GM12878 (cell line): ENCODE measurements around the gene SUPT7L. TPM values are rescaled to one million over a fixed set of nuclear protein-coding genes. Genes with fewer than 3 reads are reported as not detected.

ENCODE experiments used
- ATAC-seq: fragments of 200-7000 bp; cut with Tn5 transposase; 3 replicates; pipeline ENCODE4 v1.9.1; 2020; ENCODE audit warnings: mild to moderate bottlenecking, moderate library complexity
- BruUV-seq: library from RNA; stranded (reverse); fragments of 400-500 nt; replicated peaks from 2 replicates; lab custom pipeline; 2021; lab: Mats Ljungman, UMichigan
- CTCF ChIA-PET: fragments of 300-600 bp; sonication (Branson Sonifier 250); formaldehyde crosslinking; extraction: SDS; loops from one replicate; lab custom pipeline; 2021; ENCODE audit warnings: inconsistent platforms; lab: Yijun Ruan, JAX
- POLR2A ChIA-PET: fragments of 350-600 bp; formaldehyde crosslinking; extraction: SDS; loops from one replicate; lab custom pipeline; 2021; ENCODE audit warnings: inconsistent platforms; lab: Charles Lee
- RAD21 ChIA-PET: fragments of 300-600 bp; sonication (Branson Sonifier 250); formaldehyde crosslinking; loops from one replicate; lab custom pipeline; 2023; ENCODE audit warnings: antibody characterized with exemption; ENCODE audit not compliant: unreplicated experiment; lab: Charles Lee
- SMC1A ChIA-PET: fragments of 300-600 bp; sonication (Branson Sonifier 250); formaldehyde crosslinking; loops from one replicate; lab custom pipeline; 2023; ENCODE audit not compliant: unreplicated experiment, uncharacterized antibody; lab: Charles Lee
- DNase-seq: peaks from one replicate; pipeline ENCODE4 v3.0.0-alpha.2; 2011; ENCODE audit warnings: low read depth, low spot score
- FAIRE-seq: peaks from 3 replicates; lab custom pipeline; 2011; peaks lifted over from hg19 to GRCh38; lab: Jason Lieb, UNC
- H2AFZ ChIP-seq: 2 replicates; pipeline ENCODE4 v1.6.0; 2011; ENCODE audit warnings: low read depth, low read length, control low read depth; ENCODE audit not compliant: control insufficient read depth
- H3K27ac ChIP-seq: 2 replicates; pipeline ENCODE4 v1.5.1; 2011; ENCODE audit warnings: control low read depth; ENCODE audit not compliant: control insufficient read depth, insufficient read depth
- H3K27me3 ChIP-seq, 2 experiments: replicated peaks in 1 of 2; 2 replicates each; pipeline versions ENCODE4 v1.6.0 to v1.6.1; 2011; ENCODE audit warnings: low read length in 1 of 2; ENCODE audit not compliant: control insufficient read depth in 2 of 2, insufficient read depth in 2 of 2
- H3K36me3 ChIP-seq, 2 experiments: 2 replicates each; pipeline ENCODE4 v1.5.1; 2011; ENCODE audit warnings: low read length in 1 of 2; ENCODE audit not compliant: control insufficient read depth in 2 of 2, insufficient read depth in 2 of 2
- H3K4me1 ChIP-seq: 2 replicates; pipeline ENCODE4 v1.6.1; 2011; ENCODE audit warnings: mild to moderate bottlenecking, low read length, moderate library complexity, mixed read lengths; ENCODE audit not compliant: control insufficient read depth, insufficient read depth
- H3K4me2 ChIP-seq: 2 replicates; pipeline ENCODE4 v1.6.0; 2011; ENCODE audit warnings: control low read depth; ENCODE audit not compliant: control insufficient read depth, insufficient read depth
- H3K4me3 ChIP-seq: fragments of 200-600 bp; sonication (generic); 2 replicates; pipeline ENCODE4 v1.5.1; 2016
- H3K79me2 ChIP-seq: 2 replicates; pipeline ENCODE4 v1.6.0; 2011; ENCODE audit warnings: low read length; ENCODE audit not compliant: control insufficient read depth, insufficient read depth
- H3K9ac ChIP-seq: 2 replicates; pipeline ENCODE4 v1.8.0; 2011; ENCODE audit warnings: low read length, control low read depth, mixed read lengths; ENCODE audit not compliant: control insufficient read depth, insufficient read depth
- H3K9me3 ChIP-seq: replicated peaks from 3 replicates; pipeline ENCODE4 v1.5.1; 2011; ENCODE audit warnings: mild to moderate bottlenecking, low read length; ENCODE audit not compliant: control insufficient read depth, insufficient read depth
- H4K20me1 ChIP-seq: 2 replicates; pipeline ENCODE4 v1.6.0; 2011; ENCODE audit not compliant: control insufficient read depth, insufficient read depth
- ASH2L ChIP-seq: fragments of 300-600, 200-600 bp; sonication (generic); IDR thresholded peaks from 2 replicates; pipeline ENCODE4 v1.6.1; 2017; ENCODE audit warnings: low read depth, mild to moderate bottlenecking, borderline replicate concordance
- BCL11A ChIP-seq: IDR thresholded peaks from 2 replicates; pipeline ENCODE4 v1.6.1; 2011; ENCODE audit warnings: low read depth, low read length
- BMI1 ChIP-seq: fragments of 450-650 bp; IDR thresholded peaks from 2 replicates; pipeline ENCODE4 v1.6.1; 2016; ENCODE audit warnings: mild to moderate bottlenecking, moderate library complexity, borderline replicate concordance
- CHD4 ChIP-seq: fragments of 200-600 bp; sonication (generic); IDR thresholded peaks from 2 replicates; pipeline ENCODE4 v1.6.1; 2016; ENCODE audit warnings: mild to moderate bottlenecking
- CTCF ChIP-seq, 3 experiments: IDR thresholded peaks in 2 of 3; conservative IDR thresholded peaks in 1 of 3; 2 replicates each; pipeline ENCODE4 v1.5.1; 2011; ENCODE audit warnings: low read depth in 3 of 3, low read length in 3 of 3, mild to moderate bottlenecking in 3 of 3, control low read depth in 2 of 3, moderate library complexity in 2 of 3, inconsistent platforms in 1 of 3, mixed read lengths in 1 of 3; ENCODE audit not compliant: control insufficient read depth in 2 of 3, insufficient read depth in 1 of 3; ENCODE audit errors: extremely low read depth in 1 of 3
- CUX1 ChIP-seq: IDR thresholded peaks from 2 replicates; pipeline ENCODE4 v1.6.1; 2012; ENCODE audit warnings: improper control_type of control experiment, low read depth, low read length; ENCODE audit not compliant: insufficient replicate concordance
- E2F4 ChIP-seq: IDR thresholded peaks from 2 replicates; pipeline ENCODE4 v1.6.1; 2012; ENCODE audit warnings: low read depth, low read length, improper control_type of control experiment
- ESRRA ChIP-seq: IDR thresholded peaks from 2 replicates; pipeline ENCODE4 v1.6.1; 2012; ENCODE audit warnings: mild to moderate bottlenecking, low read length, improper control_type of control experiment
- EZH2 ChIP-seq: IDR thresholded peaks from 2 replicates; pipeline ENCODE4 v1.6.1; 2012; ENCODE audit warnings: low read depth, mild to moderate bottlenecking, control low read depth, inconsistent platforms, low read length, borderline replicate concordance; ENCODE audit not compliant: control insufficient read depth
- FOXK2 ChIP-seq: fragments of 450-650 bp; IDR thresholded peaks from 2 replicates; pipeline ENCODE4 v1.6.1; 2017; ENCODE audit warnings: mild to moderate bottlenecking, moderate library complexity
- KAT2A ChIP-seq: conservative IDR thresholded peaks from 2 replicates; pipeline ENCODE4 v1.6.1; 2011; ENCODE audit warnings: low read depth, low read length; ENCODE audit not compliant: control insufficient read depth
- KDM1A ChIP-seq: fragments of 200-600 bp; sonication (generic); IDR thresholded peaks from 2 replicates; pipeline ENCODE4 v1.6.1; 2016; ENCODE audit warnings: borderline replicate concordance
- MTA3 ChIP-seq: IDR thresholded peaks from 2 replicates; pipeline ENCODE4 v1.6.1; 2012; ENCODE audit warnings: low read length, inconsistent platforms, borderline replicate concordance
- POLR2A ChIP-seq: IDR thresholded peaks from 2 replicates; pipeline ENCODE4 v1.6.1; 2011; ENCODE audit warnings: low read depth, mild to moderate bottlenecking, low read length
- RBBP5 ChIP-seq: fragments of 200-600 bp; sonication (generic); conservative IDR thresholded peaks from 2 replicates; pipeline ENCODE4 v1.6.1; 2016
- SMC3 ChIP-seq: IDR thresholded peaks from 2 replicates; pipeline ENCODE4 v1.6.1; 2011; ENCODE audit warnings: low read length, improper control_type of control experiment, borderline replicate concordance
- TBL1XR1 ChIP-seq: IDR thresholded peaks from 2 replicates; pipeline ENCODE4 v1.6.1; 2012; ENCODE audit warnings: low read depth, low read length, improper control_type of control experiment
- ZNF24 ChIP-seq: fragments of 450-650 bp; IDR thresholded peaks from 2 replicates; pipeline ENCODE4 v1.6.1; 2017; ENCODE audit warnings: antibody characterized with exemption, mild to moderate bottlenecking
- WGBS: methylation state at CpG from one replicate; pipeline ENCODE4 v1.1.6; 2016; ENCODE audit warnings: low lambda C conversion rate; ENCODE audit not compliant: insufficient replicate concordance, insufficient coverage; ENCODE audit errors: missing lambda C conversion rate; 5-methylcytosine and 5-hydroxymethylcytosine counted together
- in situ Hi-C: fragments of 300-500 bp; cut with MboI; formaldehyde crosslinking; loops from 9 replicates; pipeline ENCODE4 v1.14.3; 2018; ENCODE audit warnings: mixed read lengths
- intact Hi-C: fragments of 100-400 bp; cut with micrococcal nuclease; formaldehyde crosslinking; loops from one replicate; pipeline ENCODE4 v1.14.2; 2022; ENCODE audit not compliant: unreplicated experiment
- polyA plus RNA-seq, 11 experiments: library from polyadenylated mRNA; depleted of rRNA in 4 of 11; unstranded in 6 of 11; stranded (reverse) in 5 of 11; fragments of >200 nt; fragmentation: Nextera tagmentation in 4 of 11; fragmentation: Illumina TruSeq in 1 of 11; extraction: Ambion mirVana in 4 of 11; extraction: Trizol in 1 of 11; gene quantifications; 1 replicate in 1 of 11; 2 replicates in 10 of 11; pipeline versions ENCODE4 v1.2.1 to v1.2.3, GENCODE V29; 2011 to 2016; ENCODE audit warnings: inconsistent platforms in 2 of 11, missing spikeins in 2 of 11, low read depth in 1 of 11
- total RNA-seq, 4 experiments: library from RNA; depleted of rRNA in 3 of 4; stranded (reverse); fragments of >200 nt in 3 of 4; fragmentation: Illumina TruSeq in 1 of 4; extraction: Trizol in 1 of 4; gene quantifications; 2 replicates each; pipeline versions ENCODE4 v1.2.1 to v1.2.3, GENCODE V29; 2013 to 2021

Gene SUPT7L
- total and polyA plus RNA-seq, 10 of the 15 experiments (the other 5 are each of a cell fraction or from before 2014, with no cell fraction given) = 10.2 to 43.7 (median 21.3) TPM

- H3K9ac ChIP-seq = no peak overlapping the region
Measured at GRCh38 chr2:27709960-27710575, 46.7 kb upstream of the SUPT7L start.

More at GRCh38 chr2:27709960-27710575, 46.7 kb upstream of the SUPT7L start:
- BruUV-seq = no TSS peak
- intact Hi-C loops = no loop called here
- SMC1A ChIA-PET = interaction anchor here (1.1 kb wide), 1 partner anchor 182 kb away, joined by 3 read pairs; no protein-coding TSS in a partner anchor
- 59% methylated on average over 7 of the region's 7 CpGs for WGBS
- H3K79me2 ChIP-seq = no peaks in the 10 kb centered on the region
- DNase-seq = no peak
- ATAC-seq = no peak
- no peaks in the 10 kb centered on the region for H3K27me3 ChIP-seq
- POLR2A ChIA-PET = interaction anchor here (0.9 kb wide), 1 partner anchor 19 kb away, joined by 4 read pairs; no protein-coding TSS in a partner anchor
- H3K9me3 ChIP-seq = no peaks in the 10 kb centered on the region
- CTCF ChIA-PET = interaction anchor here (0.9 to 1.6 kb wide), 2 partner anchors 13 to 26 kb away, joined by 3 to 5 read pairs; no protein-coding TSS in a partner anchor
- RAD21 ChIA-PET = no interaction called here
- no peaks in the 10 kb centered on the region for H3K36me3 ChIP-seq
- FAIRE-seq = no peak
- in situ Hi-C loops = no loop called here
- H3K4me1 ChIP-seq = no peaks in the 10 kb centered on the region
- no peak overlapping the region for H3K4me3 ChIP-seq
- no peak overlapping the region for H2AFZ ChIP-seq
- H4K20me1 ChIP-seq = no peaks in the 10 kb centered on the region
- TF ChIP-seq CHD4 (no peak), BMI1 (no peak), E2F4 (no peak), KDM1A (no peak), FOXK2 (no peak), POLR2A (no peak), BCL11A (no peak), ESRRA (no peak), ZNF24 (no peak), MTA3 (no peak), ASH2L (no peak), RBBP5 (no peak), TBL1XR1 (no peak), CUX1 (no peak), EZH2 (no peak), CTCF (IDR thresholded peaks at IDR 0.05 in 2 of 3, conservative IDR thresholded peaks at IDR 0.05 in 1 of 3; ENCODE audit: control insufficient read depth in 2 of 3, extremely low read depth in 1 of 3, insufficient read depth in 1 of 3, low read depth in 3 of 3, low read length in 3 of 3) (no peak), SMC3 (no peak), KAT2A (no peak)
- no peak overlapping the region for H3K27ac ChIP-seq
- no peak overlapping the region for H3K4me2 ChIP-seq
